Measurements from ENCODE around the gene DDIT4.
"Not testable (repeated sequence)": the region's sequence is repeated elsewhere in the genome, so short reads cannot be mapped to it uniquely, and the experiment has no call there.

Gene DDIT4

GRCh38 chr10:72241691-72242252 is 32.0 kb upstream of the DDIT4 start:
- TF ChIP-seq CTCF (conservative IDR thresholded peaks at IDR 0.05; ENCODE audit: low read depth, low read length) = no peak
- no peak for DNase-seq (ENCODE audit: low read depth)
- H3K4me3 ChIP-seq (ENCODE audit: low read length) = no peak overlapping the region

- no peak overlapping the region for H3K4me3 ChIP-seq (ENCODE audit: low read length)
- no peak for DNase-seq (ENCODE audit: low read depth)
- no peak for TF ChIP-seq CTCF (conservative IDR thresholded peaks at IDR 0.05; ENCODE audit: low read depth, low read length)
Observed at GRCh38 chr10:72242675-72243074, 31.0 kb upstream of the DDIT4 start.

GRCh38 chr10:72243822-72244437 is 29.8 kb upstream of the DDIT4 start:
- H3K4me3 ChIP-seq (ENCODE audit: low read length) = no peak overlapping the region
- peak; percentile 40 for TF ChIP-seq CTCF (conservative IDR thresholded peaks at IDR 0.05; ENCODE audit: low read depth, low read length)
- no peak for DNase-seq (ENCODE audit: low read depth)

- DNase-seq (ENCODE audit: low read depth) = no peak
- H3K4me3 ChIP-seq (ENCODE audit: low read length) = no peak overlapping the region
- TF ChIP-seq CTCF (conservative IDR thresholded peaks at IDR 0.05; ENCODE audit: low read depth, low read length) = no peak
Observed at GRCh38 chr10:72244573-72245038, 29.1 kb upstream of the DDIT4 start.

- no peak overlapping the region for H3K4me3 ChIP-seq (ENCODE audit: low read length)
- no peak for TF ChIP-seq CTCF (conservative IDR thresholded peaks at IDR 0.05; ENCODE audit: low read depth, low read length)
- no peak for DNase-seq (ENCODE audit: low read depth)
Observed at GRCh38 chr10:72245949-72246525, 27.7 kb upstream of the DDIT4 start.

- H3K4me3 ChIP-seq (ENCODE audit: low read length) = no peak overlapping the region
- no peak for TF ChIP-seq CTCF (conservative IDR thresholded peaks at IDR 0.05; ENCODE audit: low read depth, low read length)
- no peak for DNase-seq (ENCODE audit: low read depth)
Observed at GRCh38 chr10:72248468-72249151, 25.1 kb upstream of the DDIT4 start.

- not testable (repeated sequence) for DNase-seq (ENCODE audit: low read depth); H3K4me3 ChIP-seq (ENCODE audit: low read length)
Observed at GRCh38 chr10:72249176-72249862, 24.4 kb upstream of the DDIT4 start.
